Left ventricle myocardium superior (tissue), 1 donor: ENCODE results near the gene KLF3. TPM values are rescaled to one million over a fixed set of nuclear protein-coding genes. Genes with fewer than 3 reads are reported as not detected.

Experiments used
- ATAC-seq: fragments of 200-7000 bp; cut with Tn5 transposase; one replicate; pipeline ENCODE4 v1.9.1; 2020; ENCODE audit warnings: mild to moderate bottlenecking, moderate library complexity
- DNase-seq: peaks from one replicate; pipeline ENCODE4 v3.0.0-alpha.2; 2020
- intact Hi-C: fragments of 100-400 bp; cut with micrococcal nuclease; formaldehyde crosslinking; loops from one replicate; pipeline ENCODE4 v1.11.0; 2022
- total RNA-seq: library from RNA; stranded (reverse); fragmentation: NEBNext Ultra II Directional; extraction: Animal tissue kit (Norgen Biotek cat#: 25700); gene quantifications from one replicate; pipeline ENCODE4 v1.2.1, GENCODE V29; 2021
- donor health status: DM: no; HTN: yes; CAD: no; lungs with severe emphysema.

The KLF3 gene
- total RNA-seq, 1 donor from 2014 or later: 17.7 TPM

DNA sequence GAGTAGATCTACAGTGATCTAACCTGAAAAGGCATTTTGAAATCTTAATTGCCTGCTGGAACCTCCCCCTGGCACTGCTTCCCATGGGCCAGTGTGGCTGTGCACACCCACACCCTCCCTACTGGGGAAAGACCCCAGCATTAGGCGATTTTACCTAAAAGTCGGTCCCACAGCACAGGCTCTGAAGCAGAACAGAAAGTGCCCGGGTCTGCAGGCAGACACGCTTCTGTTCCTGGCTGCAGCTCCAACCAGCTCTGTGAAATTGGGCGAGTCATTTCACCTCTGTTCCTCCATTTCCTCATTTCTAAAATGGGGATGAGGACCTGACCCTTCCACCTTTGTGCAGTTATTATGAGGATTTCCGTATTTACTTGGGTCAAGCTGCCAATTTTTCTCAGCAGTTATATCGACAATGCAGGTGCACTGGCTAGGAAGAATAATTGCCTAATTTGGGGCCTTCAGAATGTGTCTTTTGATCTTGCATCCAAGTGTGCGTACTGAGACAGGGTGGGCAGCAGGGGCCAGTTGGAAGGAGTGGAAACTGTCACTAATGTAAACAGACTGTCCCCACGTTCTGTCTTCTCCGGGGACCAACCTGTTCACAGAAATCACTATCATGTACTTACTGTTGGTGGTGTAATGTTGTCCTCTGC, 7.1 kb downstream of the KLF3 start:
- DNase-seq (no peak), ATAC-seq (no peak)
- intact Hi-C loops: loop anchor here (10.0 kb wide), 1 partner anchor 606 kb away; no protein-coding TSS in a partner anchor

DNA sequence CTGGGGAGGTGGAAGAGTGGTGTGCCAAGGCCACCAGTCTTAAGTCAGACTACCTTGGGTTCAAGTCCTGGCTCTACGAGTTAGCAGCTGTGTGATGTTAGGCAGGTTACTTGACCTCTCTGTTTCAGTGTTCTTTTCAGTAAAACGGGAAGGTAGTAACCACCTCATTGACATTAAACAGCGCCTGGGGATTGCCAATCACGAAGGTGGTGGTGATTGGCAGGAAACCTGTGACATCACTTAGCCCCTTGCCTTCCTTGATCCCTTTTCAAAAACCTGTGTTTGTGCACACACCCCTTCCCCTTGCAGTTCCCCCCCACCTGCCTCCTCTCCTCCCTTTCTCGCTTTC, 7.6 kb downstream of the KLF3 start:
- no peak for ATAC-seq
- no peak for DNase-seq
- intact Hi-C loops: loop anchor here (10.0 kb wide), 1 partner anchor 607 kb away; no protein-coding TSS in a partner anchor

DNA sequence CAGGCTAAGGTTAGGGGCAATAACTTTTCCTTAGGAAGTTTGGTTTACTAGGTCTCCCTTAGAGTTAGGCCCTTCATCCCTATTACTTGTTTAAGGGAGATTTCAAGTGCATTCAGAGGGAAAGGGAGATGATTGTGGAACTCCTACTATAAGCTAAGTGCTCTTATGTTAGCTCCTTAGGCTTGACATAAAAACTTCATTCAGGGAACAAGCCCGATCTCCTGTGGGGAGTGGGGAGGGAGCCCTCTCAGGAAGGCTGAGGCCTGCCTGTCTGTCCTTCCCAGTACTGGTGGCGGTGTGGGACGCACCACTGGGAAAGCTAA, 8.0 kb downstream of the KLF3 start:
- ATAC-seq (no peak), DNase-seq (no peak)
- intact Hi-C loops: loop anchor here (10.0 kb wide), 1 partner anchor 607 kb away; no protein-coding TSS in a partner anchor

DNA sequence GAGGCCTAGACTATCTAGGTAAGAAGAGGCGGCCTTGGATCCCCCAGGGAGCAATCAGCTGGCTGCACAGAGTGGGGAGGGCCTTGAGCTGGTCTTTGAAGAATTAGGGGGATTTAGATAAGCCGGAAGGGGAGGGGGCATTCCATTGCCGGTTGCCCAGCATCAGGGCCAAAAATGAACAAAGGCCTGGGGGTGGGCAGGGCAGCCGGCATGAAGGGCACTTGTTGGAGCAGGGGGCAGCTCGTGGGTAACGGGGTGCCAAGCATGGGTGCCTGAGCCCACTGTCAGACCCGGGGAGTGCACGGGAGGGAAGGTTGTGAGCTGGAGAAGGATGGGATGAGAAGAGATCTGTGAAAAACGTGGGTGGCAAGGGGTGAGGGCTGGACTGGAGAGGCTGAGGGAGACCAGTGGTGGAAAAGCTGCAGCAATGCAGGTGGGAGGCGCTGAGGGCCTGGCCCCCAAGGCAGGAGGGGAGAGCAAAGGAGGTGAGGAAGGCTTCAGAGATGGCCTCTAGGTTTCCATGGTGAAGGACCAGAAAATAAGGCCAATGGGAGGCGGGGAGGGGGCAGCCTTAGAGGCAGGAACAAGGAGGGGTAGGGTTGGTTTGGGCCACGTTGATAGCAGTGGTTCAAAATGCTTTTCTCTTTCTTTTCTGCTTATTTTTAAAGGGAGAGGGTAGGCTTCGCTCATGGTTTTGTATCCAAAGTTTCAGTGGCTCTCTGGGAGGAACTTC, 8.6 kb downstream of the KLF3 start:
- peak; percentile 3 for ATAC-seq
- intact Hi-C loops: loop anchor here (10.0 kb wide), 1 partner anchor 608 kb away; no protein-coding TSS in a partner anchor
- no peak for DNase-seq

- intact Hi-C loops: loop anchor here (10.0 kb wide), 1 partner anchor 609 kb away; no protein-coding TSS in a partner anchor
- peak; percentile 74 for DNase-seq
- ATAC-seq: peak; percentile 78
Measured at GRCh38 chr4:38673130-38673978, 9.4 kb downstream of the KLF3 start.

- DNase-seq (no peak), ATAC-seq (peak; percentile 19)
- intact Hi-C loops: loop anchor here (2.0 to 10.0 kb wide), 3 partner anchors 357 to 610 kb away; no protein-coding TSS in a partner anchor
Measured at GRCh38 chr4:38674258-38675144, 10.5 kb downstream of the KLF3 start.

DNA sequence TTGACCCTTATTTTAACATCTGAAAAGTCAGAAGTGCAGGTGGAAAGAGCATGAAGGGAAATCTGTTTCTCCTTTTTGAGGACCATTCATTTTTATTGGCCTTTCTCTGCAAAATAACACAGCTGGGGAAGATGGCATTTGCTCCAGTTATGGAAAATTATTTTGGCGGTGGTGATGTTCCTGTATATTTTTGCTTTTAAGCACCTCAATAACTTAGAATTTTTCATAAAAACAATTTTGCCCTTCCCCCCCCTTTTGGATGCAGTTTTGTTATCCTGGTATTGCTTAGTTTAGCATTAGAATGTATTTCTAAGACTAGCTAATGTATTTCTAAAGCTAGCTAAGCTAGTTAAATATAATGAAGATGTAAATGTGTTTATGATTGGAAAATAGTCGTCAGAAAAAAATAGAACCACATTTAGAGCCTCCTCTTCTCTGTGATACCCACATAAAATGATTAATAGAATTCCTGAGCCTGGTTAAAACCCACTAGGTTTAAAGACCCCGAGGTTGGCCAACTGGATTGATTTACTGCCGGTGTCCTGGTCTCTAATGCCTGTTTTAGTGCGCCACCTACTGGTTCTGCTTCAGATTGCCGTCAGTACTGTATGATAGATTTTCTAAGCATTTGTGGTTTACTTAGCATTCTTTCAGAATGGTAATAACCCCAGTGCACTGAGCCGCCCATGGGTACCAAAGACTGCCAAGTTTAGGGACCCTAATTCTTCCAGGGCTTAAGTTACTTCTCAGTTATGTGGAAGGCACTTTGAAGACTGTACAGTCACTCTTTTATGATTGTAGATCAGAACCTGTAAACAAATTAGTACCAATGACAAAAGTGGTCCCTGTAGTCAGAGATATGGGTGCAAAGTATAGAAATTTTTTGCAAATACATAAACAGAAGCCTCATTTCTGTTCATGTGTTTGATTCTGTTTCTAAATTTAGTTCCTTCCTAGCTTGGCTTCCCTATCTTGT, 11.4 kb downstream of the KLF3 start:
- intact Hi-C loops: loop anchor here (2.0 to 10.0 kb wide), 3 partner anchors 358 to 611 kb away; no protein-coding TSS in a partner anchor
- ATAC-seq (peak; percentile 52), DNase-seq (peak; percentile 52)

DNA sequence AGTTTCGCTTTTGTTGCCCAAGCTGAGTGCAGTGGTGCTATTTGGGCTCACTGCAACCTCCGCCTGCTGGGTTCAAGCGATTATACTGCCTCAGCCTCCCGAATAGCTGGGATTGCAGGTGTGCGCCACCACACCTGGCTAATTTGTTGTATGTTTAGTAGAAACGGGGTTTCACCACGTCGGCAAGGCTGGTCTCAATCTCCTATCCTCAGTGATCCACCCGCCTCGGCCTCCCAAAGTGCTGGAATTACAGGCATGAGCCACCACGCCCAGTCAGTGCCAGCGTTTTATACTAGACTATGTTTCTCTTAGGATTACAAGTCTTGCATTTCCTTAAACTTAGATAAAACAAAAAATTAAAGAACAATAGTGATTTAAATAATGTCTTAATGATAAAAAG, 13.0 kb downstream of the KLF3 start:
- ATAC-seq: no peak
- no peak for DNase-seq
- intact Hi-C loops: loop anchor here (5.0 to 10.0 kb wide), 2 partner anchors 360 to 612 kb away; no protein-coding TSS in a partner anchor

GRCh38 chr4:38677441-38677840, 13.4 kb downstream of the KLF3 start:
- no peak for DNase-seq
- no peak for ATAC-seq
- intact Hi-C loops: loop anchor here (5.0 to 10.0 kb wide), 2 partner anchors 360 to 613 kb away; no protein-coding TSS in a partner anchor

GRCh38 chr4:38678078-38678477, 14.1 kb downstream of the KLF3 start:
- no peak for DNase-seq
- intact Hi-C loops: loop anchor here (5.0 to 10.0 kb wide), 2 partner anchors 361 to 613 kb away; no protein-coding TSS in a partner anchor
- peak; percentile 28 for ATAC-seq

DNA sequence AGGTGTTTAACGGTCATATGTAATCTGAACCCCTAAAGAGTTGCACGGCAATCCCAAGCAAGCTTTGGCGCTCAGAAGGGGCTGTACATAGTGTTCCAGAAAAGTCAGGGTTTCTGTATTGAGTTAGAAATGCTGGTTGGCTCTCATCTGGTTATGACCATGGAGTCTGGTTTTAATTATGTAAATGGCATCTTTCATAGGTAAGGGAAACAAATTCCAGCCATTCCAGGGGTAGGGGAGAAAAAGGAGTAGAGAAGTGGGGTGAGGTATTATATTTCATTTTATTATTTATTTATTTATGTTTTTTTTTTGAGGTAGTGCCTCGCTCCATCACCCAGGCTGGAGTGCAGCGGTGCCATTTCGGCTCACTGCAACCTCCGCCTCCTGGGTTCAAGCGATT, 15.9 kb downstream of the KLF3 start:
- DNase-seq (no peak), ATAC-seq (no peak)
- intact Hi-C loops: loop anchor here (5.0 to 10.0 kb wide), 2 partner anchors 363 to 615 kb away; no protein-coding TSS in a partner anchor

GRCh38 chr4:38681281-38681991, 17.4 kb downstream of the KLF3 start:
- ATAC-seq: peak; percentile 34
- intact Hi-C loops: no loop called here
- DNase-seq: no peak

DNA sequence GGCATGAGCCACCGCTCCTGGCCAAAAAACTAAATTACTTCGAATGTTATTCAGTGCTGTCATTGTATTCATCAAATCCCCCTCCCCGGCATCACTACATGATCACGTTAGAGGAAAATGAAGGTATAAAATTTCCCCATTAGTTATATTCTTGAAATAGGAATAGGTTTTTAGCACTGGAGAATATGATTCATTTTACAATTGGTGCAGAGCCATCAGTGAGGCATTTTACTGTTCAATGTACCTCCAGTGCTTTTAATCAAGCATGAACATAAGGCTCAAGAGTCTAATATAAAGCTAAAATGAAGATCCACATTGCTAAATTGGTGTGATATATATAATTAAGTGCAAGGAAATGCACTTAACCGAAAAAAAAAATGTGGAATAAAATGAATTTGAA, 18.3 kb downstream of the KLF3 start:
- ATAC-seq (no peak), DNase-seq (no peak)
- intact Hi-C loops: no loop called here

- DNase-seq (no peak), ATAC-seq (no peak)
- intact Hi-C loops: no loop called here
Measured at GRCh38 chr4:38683276-38683675, 19.3 kb downstream of the KLF3 start.

DNA sequence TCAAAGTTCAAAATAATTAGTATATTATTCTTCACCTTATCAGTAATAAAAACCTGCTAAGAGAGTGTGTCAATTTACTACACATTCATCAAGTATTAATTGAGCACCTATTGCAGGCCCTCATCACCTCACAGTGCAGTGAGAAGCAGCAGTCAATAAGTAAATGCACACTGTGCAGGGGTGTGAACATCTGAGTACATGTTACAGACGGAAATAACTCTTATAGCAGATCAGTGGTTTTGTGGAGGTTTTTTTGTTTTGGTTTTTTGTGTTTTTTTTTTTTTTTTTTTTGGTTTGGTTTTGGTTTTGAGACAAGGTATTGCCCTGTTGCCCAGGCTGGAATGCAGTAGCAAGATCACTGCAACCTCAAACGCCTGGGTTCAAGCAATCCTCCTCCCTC, 20.3 kb downstream of the KLF3 start:
- intact Hi-C loops: no loop called here
- DNase-seq: no peak
- ATAC-seq: no peak

DNA sequence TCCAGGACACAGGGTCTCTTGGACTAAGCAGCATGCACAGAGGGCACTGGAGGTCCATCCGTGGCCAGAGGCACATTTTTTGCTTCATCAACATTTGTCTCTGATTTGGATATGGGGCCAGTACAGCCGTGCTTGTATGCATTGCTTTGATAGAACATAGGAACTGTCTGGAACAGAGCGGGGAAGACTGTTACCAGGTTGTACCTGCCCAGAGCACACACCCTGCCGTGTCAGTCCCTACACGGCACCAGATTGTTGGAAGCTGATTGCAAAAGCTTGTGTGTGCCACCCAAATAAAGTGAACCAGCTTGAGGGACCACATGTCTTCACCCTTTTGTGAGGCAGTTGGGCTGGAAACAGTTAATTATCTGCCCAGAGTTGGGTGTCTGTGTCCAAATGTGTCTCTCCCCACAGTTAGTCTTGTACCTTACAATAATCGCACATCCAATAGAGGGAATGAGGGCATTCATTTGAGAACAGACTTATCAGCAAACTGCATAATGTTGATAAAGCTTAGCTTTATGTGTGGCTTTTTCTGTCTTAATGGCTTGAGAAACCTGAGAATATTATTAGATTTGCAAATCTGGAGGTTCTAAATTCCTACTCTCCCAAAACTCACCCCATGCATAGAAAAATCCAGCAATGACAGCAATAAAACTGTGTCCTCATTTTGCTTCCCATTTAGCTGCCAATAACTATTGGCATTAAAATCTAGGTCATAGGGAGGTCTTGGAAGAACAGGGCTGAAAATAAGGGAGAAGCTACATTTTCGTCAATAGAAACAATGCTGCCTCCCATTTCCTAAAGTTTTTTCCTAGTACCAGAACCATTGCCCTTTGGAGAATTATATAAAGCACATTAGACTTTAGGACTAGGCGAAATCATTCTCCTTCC, 21.2 kb downstream of the KLF3 start:
- intact Hi-C loops: no loop called here
- DNase-seq: no peak
- ATAC-seq: peak; percentile 22
